Measurements from ENCODE around the gene PLCXD3. TPM values are rescaled to one million over a fixed set of nuclear protein-coding genes. Genes with fewer than 3 reads are reported as not detected.

Gene PLCXD3
- not detected for total RNA-seq

DNA sequence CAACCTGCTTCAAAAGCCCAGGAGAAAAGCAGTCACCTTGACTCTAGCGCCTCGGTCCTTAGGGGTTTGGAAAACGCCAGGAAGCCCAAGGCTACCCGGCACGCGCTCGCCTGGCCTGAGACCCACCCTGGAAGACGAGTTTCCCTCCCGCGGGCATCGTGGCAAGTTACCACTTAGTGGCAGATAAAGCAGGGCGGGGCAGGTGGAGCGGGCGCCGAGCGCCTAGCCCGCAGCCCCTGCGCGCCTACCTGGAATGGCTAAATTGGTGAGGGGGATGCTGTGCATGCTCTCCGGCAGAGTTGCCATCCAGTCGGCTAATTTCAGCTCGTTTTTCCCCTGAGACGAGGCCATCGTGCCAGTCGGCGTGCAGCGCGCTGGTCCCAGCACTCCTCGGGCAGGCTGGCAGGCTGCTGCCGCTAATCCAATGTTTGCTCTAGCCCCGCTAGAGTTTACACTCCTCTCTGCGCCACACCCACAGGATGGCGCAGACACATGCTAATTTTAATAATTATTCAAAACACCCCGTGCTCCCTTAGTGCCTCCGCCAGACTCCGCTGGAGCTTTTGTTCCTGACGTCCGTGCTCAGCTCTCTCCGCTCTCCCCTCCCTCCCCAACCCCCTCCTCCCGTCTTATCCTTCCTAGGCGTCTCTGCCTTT lies at the start of gene PLCXD3:
TSS of gene PLCXD3 (minus strand) at position 426 of the 656 bp plus-strand sequence. CDS start at position 351, 75 bp downstream.
- peaks cover 0 to 9% of the 10 kb centered on the region in 2 donors for H3K36me3 Mint-ChIP-seq
- ATAC-seq = no peak
- no peak for DNase-seq (ENCODE audit: low spot score in 2 of 2)
- H3K27ac Mint-ChIP-seq = no peak within 1 kb of the TSS
- no peaks in the 10 kb centered on the region for H3K9me3 Mint-ChIP-seq

DNA sequence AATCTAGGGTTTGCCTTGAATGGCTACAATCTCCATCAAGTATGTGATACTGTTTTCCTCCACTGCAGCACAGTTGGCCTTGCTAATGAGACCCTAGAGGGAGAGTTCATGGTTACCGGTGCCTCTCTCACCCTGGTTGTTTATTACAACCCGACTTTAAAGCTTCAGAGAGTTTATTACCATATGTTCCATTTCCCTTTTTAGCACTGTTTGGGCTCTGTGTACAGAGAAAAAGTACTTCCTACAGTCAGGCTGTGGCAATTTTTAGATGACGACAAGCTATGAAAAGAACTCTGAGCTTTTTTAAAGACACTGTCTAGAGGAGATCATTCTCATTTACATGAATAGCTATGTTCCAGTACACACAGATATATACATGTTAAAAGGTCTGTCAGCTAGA lies 48.8 kb upstream of the PLCXD3 start:
- ATAC-seq (no peak), DNase-seq (ENCODE audit: low spot score in 2 of 2) (no peak)
- H3K9me3 Mint-ChIP-seq = peaks cover 14 to 15% of the 10 kb centered on the region in 2 donors
- H3K27ac Mint-ChIP-seq = no peak overlapping the region
- no peaks in the 10 kb centered on the region for H3K36me3 Mint-ChIP-seq

DNA sequence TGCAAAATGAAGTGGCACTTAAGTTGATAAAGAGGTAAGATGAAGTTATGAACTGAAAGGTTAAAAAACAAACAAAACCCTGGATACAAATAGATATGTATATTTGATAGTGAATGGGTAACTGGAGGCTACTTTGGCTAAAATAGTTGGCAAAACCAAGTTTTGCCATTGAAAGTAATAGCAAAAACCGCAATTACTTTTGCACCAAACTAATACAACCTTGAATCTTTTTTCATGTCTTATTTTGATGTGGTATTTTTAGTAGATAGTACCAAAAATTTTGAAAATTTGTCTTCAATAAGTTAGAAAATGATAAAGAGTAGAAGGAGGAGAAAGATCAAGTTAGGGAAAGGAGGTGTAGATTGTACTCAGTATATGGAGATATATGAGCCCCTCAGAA lies 47.9 kb upstream of the PLCXD3 start:
- H3K27ac Mint-ChIP-seq = no peak overlapping the region
- no peak for DNase-seq (ENCODE audit: low spot score in 2 of 2)
- no peaks in the 10 kb centered on the region for H3K36me3 Mint-ChIP-seq
- peaks cover 9 to 12% of the 10 kb centered on the region in 2 donors for H3K9me3 Mint-ChIP-seq
- ATAC-seq = no peak

GRCh38 chr5:41547991-41548390 lies 37.6 kb upstream of the PLCXD3 start:
- Mint-ChIP-seq H3K9me3 (peaks cover 6 to 16% of the 10 kb centered on the region in 2 donors), H3K36me3 (no peaks in the 10 kb centered on the region), H3K27ac (no peak overlapping the region)
- ATAC-seq (no peak), DNase-seq (ENCODE audit: low spot score in 2 of 2) (no peak)

GRCh38 chr5:41542183-41542582 lies 31.8 kb upstream of the PLCXD3 start:
- Mint-ChIP-seq H3K27ac (no peak overlapping the region), H3K36me3 (no peaks in the 10 kb centered on the region), H3K9me3 (peaks cover 0 to 4% of the 10 kb centered on the region in 2 donors)
- ATAC-seq (no peak), DNase-seq (ENCODE audit: low spot score in 2 of 2) (no peak)

GRCh38 chr5:41539454-41539853 lies 29.1 kb upstream of the PLCXD3 start:
- ATAC-seq (no peak), DNase-seq (ENCODE audit: low spot score in 2 of 2) (no peak)
- Mint-ChIP-seq H3K36me3 (peaks cover 0 to 5% of the 10 kb centered on the region in 2 donors), H3K9me3 (peaks cover 4 to 6% of the 10 kb centered on the region in 2 donors), H3K27ac (no peak overlapping the region)

DNA sequence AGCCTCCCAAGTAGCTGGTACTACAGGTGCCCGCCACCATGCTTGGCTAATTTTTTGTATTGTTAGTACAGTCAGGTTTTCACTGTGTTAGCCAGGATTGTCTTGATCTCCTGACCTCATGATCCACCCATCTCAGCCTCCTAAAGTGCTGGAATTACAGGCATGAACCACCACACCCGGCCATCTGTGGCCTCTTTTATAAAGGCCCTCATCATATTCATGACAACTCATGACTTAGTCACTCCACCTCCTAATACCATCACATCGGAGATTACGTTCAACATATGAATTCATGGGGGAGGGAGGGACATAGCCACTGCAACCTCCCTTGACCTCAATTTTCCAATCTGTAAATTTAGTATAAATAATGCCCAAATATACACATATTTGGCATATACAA lies 27.2 kb upstream of the PLCXD3 start:
- DNase-seq (ENCODE audit: low spot score in 2 of 2) = no peak
- Mint-ChIP-seq H3K27ac (no peak overlapping the region), H3K36me3 (peaks cover 0 to 5% of the 10 kb centered on the region in 2 donors), H3K9me3 (peaks cover 4 to 5% of the 10 kb centered on the region in 2 donors)
- ATAC-seq = no peak

- DNase-seq (ENCODE audit: low spot score in 2 of 2) (no peak), ATAC-seq (no peak)
- Mint-ChIP-seq H3K27ac (no peak overlapping the region), H3K9me3 (peaks cover 5 to 7% of the 10 kb centered on the region in 2 donors), H3K36me3 (peaks cover 0 to 5% of the 10 kb centered on the region in 2 donors)
Observed at GRCh38 chr5:41532485-41532884, 22.1 kb upstream of the PLCXD3 start.

DNA sequence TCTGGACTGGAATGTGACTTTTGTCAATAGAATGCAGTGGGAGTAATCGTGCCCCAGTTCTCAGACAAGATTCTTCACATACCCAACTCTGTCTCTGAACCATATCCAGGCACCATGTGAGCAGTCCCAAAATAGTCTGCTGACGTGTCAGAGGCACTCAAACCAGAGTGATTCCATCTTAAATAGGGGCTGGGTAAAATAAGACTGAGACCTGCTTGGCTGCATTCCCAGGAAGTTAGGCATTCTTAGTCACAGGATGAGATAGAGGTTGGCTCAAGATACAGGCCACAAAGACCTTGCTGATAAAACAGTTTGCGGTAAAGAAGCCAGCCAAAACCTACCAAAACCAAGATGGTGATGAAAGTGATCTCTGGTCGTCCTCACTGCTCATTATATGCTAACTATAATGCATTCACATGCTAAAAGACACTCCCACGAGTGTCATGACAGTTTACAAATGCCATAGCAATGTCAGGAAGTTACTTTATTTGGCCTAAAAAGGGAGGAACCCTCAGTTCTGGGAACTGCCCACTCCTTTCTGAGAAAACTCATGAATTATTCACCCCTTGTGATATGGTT lies 16.9 kb upstream of the PLCXD3 start:
- ATAC-seq (no peak), DNase-seq (ENCODE audit: low spot score in 2 of 2) (no peak)
- Mint-ChIP-seq H3K36me3 (no peaks in the 10 kb centered on the region), H3K27ac (no peak overlapping the region), H3K9me3 (peaks cover 0 to 4% of the 10 kb centered on the region in 2 donors)

DNA sequence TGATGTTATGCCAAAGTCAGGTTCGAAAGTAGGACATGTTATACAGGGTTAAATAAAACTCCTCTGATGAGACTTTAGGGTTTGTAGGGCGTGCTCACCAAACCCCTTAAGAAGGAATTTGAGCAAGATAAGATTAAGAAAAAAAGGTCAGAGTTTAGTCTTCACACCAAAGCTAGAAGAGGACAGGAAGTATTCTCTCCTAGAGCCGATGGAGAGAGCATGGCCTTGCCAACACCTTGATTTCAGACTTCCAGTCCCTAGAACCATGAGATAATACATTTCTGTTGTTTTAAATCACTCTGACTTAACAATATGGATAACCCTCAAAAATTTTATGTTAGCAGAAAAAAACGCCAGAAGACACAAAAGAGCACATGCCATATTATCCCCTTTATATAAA lies 16.3 kb upstream of the PLCXD3 start:
- ATAC-seq (no peak), DNase-seq (ENCODE audit: low spot score in 2 of 2) (no peak)
- Mint-ChIP-seq H3K9me3 (peaks cover 0 to 4% of the 10 kb centered on the region in 2 donors), H3K36me3 (no peaks in the 10 kb centered on the region), H3K27ac (no peak overlapping the region)

DNA sequence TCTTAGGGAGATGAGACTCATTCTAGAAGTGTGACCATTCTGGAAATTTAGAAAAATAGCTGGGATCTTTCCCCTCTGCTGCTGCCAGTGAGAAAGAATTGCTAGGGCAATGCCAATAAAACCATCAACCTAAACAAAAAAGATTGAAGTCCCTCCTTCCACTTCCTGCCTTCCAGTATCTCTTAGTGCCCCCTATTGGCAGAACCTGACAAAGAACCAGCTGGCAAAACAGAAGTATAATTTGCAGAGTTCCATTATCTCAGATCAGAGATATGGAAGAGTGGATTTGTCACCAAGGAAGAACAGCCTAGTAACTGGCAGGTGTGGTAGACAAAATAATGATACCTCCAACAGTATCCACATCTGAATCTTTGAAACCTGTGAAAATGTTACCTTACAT lies 13.8 kb upstream of the PLCXD3 start:
- H3K27ac Mint-ChIP-seq = no peak overlapping the region
- H3K9me3 Mint-ChIP-seq = peaks cover 0 to 4% of the 10 kb centered on the region in 2 donors
- ATAC-seq (no peak), DNase-seq (ENCODE audit: low spot score in 2 of 2) (no peak)
- H3K36me3 Mint-ChIP-seq = no peaks in the 10 kb centered on the region

- DNase-seq (ENCODE audit: low spot score in 2 of 2) = no peak
- Mint-ChIP-seq H3K27ac (no peak overlapping the region), H3K36me3 (no peaks in the 10 kb centered on the region), H3K9me3 (no peaks in the 10 kb centered on the region)
- ATAC-seq = no peak
Observed at GRCh38 chr5:41522193-41522786, 11.9 kb upstream of the PLCXD3 start.

- Mint-ChIP-seq H3K36me3 (no peaks in the 10 kb centered on the region), H3K9me3 (no peaks in the 10 kb centered on the region), H3K27ac (no peak overlapping the region)
- ATAC-seq (no peak), DNase-seq (ENCODE audit: low spot score in 2 of 2) (no peak)
Observed at GRCh38 chr5:41519801-41520200, 9.4 kb upstream of the PLCXD3 start.

DNA sequence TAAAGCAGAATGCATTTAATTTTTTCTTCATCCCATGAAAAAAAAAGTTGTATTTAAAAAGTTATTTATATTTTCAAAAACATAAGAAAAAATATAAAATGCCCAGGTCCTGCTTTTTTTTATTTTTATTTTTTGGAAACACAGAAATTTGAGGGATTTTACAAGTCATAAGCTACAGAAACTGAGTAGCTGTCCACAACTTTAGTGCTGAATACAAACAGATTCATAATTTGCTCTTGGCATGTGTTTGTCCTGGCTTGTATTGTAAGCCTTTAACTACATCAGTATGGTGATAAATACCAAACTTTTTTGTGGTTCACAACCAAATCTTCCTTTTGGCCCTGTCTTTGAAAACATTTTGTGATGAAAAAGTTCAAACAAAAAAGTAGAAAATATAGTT lies 7.5 kb upstream of the PLCXD3 start:
- DNase-seq (ENCODE audit: low spot score in 2 of 2) (no peak), ATAC-seq (no peak)
- Mint-ChIP-seq H3K27ac (no peak overlapping the region), H3K9me3 (no peaks in the 10 kb centered on the region), H3K36me3 (no peaks in the 10 kb centered on the region)

- Mint-ChIP-seq H3K9me3 (no peaks in the 10 kb centered on the region), H3K36me3 (peaks cover 0 to 9% of the 10 kb centered on the region in 2 donors), H3K27ac (no peak overlapping the region)
- no peak for ATAC-seq
- no peak for DNase-seq (ENCODE audit: low spot score in 2 of 2)
Observed at GRCh38 chr5:41511241-41511640, 840 bp upstream of the PLCXD3 start.

DNA sequence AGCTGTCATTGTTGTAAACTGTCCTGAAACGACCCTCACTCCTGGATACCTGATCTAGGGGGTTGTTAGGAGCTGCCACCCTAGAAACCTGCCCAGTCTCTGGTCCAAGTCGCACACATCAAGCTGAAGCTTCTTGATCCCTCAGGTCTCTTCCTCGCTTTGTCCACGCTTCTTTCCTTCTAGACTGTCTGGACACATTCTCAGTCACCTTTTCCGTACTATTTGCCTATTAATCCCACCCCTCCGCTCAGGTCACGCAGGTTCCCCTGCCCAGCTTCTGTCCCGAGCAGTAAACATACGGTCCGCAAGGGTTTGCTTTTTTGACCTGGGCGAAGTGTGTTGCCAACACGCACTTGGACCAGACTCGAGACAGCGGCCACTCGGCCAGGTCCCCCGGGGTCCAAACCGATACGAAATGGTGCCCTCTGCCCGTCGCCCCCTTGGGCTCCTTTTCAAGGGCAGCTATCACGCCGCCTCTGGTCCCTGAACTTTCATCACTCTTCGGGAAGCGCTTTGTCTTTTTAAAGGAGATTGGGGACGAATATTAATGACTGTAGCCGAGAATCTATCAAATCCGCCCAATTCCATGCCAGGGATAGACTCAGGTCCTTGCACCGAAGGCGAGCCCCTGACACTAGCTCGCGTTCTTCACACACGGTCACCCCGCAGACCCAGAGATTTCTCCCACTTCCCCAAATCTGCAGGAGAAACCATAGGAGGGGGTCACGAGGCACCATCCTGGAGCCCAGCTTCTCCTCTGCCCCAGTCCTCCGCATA lies 814 bp downstream of the PLCXD3 start:
- Mint-ChIP-seq H3K27ac (no peak overlapping the region), H3K36me3 (peaks cover 0 to 9% of the 10 kb centered on the region in 2 donors), H3K9me3 (no peaks in the 10 kb centered on the region)
- DNase-seq (ENCODE audit: low spot score in 2 of 2) = no peak
- no peak for ATAC-seq

DNA sequence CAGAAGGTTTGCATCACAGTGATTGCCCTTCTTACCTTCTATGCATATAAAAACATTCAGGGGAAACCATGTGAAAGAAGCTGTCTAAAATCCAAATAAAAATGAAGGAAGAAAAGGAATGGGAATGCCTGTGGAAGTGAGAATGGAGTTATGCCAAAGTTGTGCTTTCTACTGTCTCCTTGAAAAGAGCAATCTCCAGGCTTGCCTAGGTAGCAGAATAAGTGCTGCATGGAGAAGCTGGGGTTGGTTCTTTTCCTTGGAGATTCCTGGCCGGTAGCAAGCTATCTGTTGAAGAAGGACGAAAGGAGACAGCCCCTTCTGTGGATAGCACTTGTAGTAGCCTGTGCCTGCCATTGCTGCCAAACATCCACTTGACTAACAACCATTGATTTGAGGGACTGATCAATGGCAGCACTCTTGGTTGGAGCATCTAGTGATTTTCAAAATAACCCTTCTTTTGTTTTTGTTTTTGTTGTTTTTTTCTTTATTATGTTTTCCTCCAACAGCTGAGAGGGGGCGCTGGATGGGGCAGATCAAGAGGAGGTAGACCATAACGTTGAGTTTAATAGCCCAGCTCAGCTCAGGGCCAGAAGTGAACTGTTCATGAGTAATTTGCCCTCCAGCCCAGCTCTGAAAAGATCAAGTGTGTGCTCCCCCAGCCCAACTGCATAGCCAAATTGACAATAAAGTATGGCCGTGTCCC lies 1.6 kb downstream of the PLCXD3 start:
- Mint-ChIP-seq H3K27ac (no peak overlapping the region), H3K9me3 (no peaks in the 10 kb centered on the region), H3K36me3 (peaks cover 0 to 9% of the 10 kb centered on the region in 2 donors)
- DNase-seq (ENCODE audit: low spot score in 2 of 2) (no peak), ATAC-seq (no peak)

All from activated naive CD4-positive, alpha-beta T cell treated with anti-CD3 and anti-CD28 coated beads, Interleukin-2, amount 50 U/mL, for 72 hours (primary cell).